NB4 (cell line): ENCODE results near the gene CCDC149.

ENCODE experiments used
- CTCF ChIP-seq: IDR thresholded peaks from one replicate; pipeline ENCODE4 v1.5.1; 2012; ENCODE audit warnings: low read depth, low read length
- MYC ChIP-seq: IDR thresholded peaks from 2 replicates; pipeline ENCODE4 v1.6.1; 2011; ENCODE audit warnings: low read depth, low read length
- POLR2A ChIP-seq: IDR thresholded peaks from 2 replicates; pipeline ENCODE4 v1.6.1; 2011; ENCODE audit warnings: mild to moderate bottlenecking; ENCODE audit not compliant: insufficient read length; ENCODE audit errors: extremely low read depth

GRCh38 chr4:24816797-24817196, 96.0 kb downstream of the CCDC149 start:
- TF ChIP-seq CTCF (no peak), POLR2A (no peak), MYC (no peak)
